HG03060 (cell line): Measurements from ENCODE around the gene CD81.

Experiments used
- ATAC-seq: cut with Tn5 transposase; IDR thresholded peaks from one replicate; pipeline ENCODE4 v1.9.1; 2021; ENCODE audit warnings: low read depth, moderate number of reproducible peaks; ENCODE audit not compliant: unreplicated experiment

The CD81 gene

DNA sequence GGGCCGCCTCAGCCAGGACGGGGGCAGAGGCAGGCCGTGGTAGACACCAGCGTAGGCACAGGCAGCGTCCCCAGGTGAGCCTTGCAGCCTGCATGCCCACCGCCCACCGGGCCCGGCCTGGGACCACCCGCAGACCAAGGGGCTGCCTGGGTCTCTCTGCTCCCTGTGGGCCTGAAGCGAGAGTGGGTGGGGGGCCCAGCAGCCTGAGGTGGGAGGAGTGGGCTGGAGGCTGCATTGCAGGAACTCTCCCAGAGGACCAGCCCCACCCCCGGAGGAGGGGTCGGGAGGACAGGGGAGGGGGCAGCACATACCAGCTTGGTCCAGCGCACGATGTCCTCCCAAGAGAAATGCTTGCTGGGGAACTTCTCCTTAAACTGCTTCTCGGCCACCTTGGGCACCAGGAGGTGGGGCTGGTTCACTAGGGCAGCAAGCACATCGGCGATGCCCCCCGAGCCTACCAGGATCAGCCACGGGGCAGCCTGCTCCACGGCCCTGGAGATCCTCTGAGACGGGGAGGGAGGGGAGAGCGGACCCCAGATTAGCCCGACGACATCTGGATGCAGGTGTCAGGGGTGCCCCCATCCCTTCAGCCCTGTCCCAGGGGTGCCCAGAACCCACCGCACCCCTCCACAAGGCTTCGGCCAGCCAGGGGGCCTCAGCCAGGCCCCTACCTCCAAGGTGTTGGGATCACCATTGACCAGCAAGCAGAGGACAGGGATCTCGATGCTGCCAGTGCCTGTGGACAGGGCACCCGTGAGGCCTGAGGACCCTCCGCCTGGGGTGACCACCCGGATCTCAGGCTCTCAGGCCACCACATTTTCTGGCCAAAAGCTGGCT is 41.0 kb downstream of the CD81 start:
- no peak for ATAC-seq

- no peak for ATAC-seq
These were observed 41.7 kb downstream of the CD81 start for GRCh38 chr11:2418693-2419360.

- ATAC-seq, result no peak
These were observed 42.8 kb downstream of the CD81 start for GRCh38 chr11:2419638-2420501.

GRCh38 chr11:2420502-2421225 is 43.6 kb downstream of the CD81 start:
- no peak for ATAC-seq

DNA sequence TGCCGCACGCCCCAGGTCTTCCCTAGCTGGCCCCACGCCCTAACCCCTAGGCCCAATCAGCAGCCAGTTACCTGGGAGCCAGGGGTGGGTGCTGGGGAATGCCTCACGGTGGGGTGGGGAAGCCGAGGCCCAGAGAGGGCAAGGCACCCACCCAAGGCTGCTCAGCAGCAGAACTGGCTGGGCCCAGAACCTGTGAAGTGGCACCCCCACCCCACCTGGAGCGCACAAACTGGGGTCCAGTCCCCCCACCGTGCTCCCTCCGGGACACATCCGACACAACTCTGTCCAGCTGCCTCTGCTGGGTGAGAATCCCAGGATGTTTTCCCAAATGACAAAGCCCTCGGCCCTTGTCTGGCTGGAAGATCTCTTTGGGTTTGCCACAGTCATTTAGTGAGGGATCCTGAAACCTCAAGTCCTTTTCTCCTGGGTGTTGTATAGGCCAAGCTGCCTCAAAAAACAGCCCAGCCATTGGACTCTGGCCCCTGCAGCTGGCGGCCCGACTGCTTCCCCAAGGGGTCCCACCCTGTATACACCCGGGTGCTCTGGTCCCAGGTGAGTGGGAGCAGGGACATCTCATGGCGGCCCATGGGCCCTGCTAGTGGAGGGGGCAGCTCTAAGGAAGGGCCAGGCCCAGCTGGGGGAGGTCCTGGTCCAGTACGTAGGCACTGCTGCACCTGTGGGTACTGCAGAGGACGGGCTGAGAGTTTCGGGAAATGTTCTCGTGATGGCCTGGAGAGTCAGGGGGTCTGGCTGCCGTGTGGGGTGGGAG is 44.3 kb downstream of the CD81 start:
- no peak for ATAC-seq

DNA sequence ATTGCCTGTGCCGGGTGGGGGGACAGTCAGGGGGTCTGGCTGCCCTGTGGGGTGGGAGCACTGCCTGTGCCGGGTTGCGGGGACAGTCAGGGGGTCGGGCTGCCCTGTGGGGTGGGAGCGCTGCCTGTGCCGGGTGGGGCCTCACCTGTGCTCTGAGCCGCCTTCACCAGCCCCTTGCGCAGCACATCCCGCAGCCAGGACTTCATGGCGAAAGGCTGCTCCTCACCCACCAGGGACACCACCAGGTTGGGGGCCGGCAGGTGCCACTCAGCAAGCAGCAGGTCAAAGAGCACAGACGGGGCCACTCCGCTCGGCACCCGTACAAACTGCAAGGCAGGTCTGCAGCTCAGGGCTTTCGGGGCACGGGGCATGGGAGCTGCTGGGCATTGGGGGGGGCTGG is 44.9 kb downstream of the CD81 start:
- no peak for ATAC-seq

GRCh38 chr11:2422461-2423156 is 45.5 kb downstream of the CD81 start:
- ATAC-seq, result no peak

DNA sequence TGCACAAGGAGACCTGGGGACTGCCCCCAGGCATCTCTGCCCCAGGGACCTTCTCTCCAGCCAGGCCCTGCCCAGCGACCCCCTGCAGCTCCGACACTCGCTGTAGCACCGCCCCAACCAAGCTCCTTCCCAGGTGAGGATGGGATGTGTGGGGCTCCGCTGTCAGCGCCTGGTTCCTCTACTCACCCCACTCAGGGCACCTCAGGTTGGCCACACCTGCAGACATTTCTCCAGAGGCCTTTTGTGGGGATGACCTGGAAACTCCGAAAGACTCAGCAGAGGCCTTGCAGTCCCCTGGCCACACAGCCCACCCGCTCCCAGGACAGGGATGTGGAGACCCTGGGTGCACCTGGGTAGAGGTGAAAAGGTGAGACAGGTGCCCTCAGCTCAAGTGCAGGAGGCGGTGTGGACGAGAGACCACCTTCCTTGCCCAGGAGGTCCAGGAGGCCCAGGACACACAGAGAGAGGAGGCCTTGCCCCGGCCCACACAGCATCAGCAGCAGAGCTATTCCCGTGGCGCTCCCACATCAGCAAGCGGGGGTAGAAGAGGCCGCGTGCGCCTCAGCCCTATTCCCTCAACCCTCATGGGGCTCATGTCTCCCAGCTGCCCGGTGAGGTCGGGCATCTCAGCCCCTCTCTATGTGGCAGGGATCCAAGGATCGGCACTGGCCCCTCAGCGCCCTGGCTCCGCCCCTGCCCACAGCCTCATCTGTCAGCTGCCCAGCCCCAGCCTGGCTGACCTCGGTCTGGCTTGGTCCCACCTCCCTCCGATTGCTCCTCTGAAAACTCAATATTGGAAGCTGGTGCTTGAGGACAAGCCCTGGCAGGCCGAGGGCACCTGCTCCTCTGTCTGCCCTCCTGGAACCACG is 46.3 kb downstream of the CD81 start:
- no peak for ATAC-seq

GRCh38 chr11:2424811-2425495 is 47.8 kb downstream of the CD81 start:
- ATAC-seq, result no peak

GRCh38 chr11:2425506-2425905 is 48.4 kb downstream of the CD81 start:
- ATAC-seq, result no peak

- ATAC-seq, result no peak
These were observed 49.1 kb downstream of the CD81 start for GRCh38 chr11:2426221-2426620.

DNA sequence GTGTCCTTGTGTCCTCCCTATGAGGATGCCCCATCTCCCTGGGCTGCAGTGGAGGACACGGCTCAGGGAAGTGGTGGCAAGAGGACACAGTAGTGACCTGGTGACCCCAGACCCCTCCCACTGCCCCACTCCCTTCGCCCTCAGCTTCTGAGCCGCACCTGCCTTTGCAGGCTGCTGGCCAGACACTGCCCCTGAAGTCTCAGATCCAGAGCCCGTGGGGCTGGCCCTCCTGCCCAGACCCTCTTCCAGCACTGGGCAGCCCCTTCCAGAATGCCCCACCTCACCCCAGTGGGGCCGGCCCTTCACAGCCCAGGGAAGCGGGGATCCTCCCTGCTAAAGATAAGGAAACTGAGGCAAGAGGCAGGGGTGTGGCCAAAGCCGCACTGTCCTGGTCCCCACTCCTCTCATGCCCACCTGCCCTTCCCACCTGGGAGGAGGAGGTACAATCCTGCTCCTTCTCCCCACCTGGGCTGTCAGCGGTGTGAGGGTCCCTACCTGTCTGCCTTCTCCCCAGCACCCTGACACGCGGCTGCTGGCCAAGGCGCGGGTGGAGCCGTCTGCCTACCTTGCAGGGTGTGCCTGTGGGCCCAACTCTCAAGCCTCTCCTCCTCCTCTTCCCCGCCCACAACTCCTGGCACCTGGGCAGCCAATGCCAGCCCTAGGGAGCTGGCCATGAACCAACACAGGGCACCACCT is 49.9 kb downstream of the CD81 start:
- ATAC-seq, result no peak

DNA sequence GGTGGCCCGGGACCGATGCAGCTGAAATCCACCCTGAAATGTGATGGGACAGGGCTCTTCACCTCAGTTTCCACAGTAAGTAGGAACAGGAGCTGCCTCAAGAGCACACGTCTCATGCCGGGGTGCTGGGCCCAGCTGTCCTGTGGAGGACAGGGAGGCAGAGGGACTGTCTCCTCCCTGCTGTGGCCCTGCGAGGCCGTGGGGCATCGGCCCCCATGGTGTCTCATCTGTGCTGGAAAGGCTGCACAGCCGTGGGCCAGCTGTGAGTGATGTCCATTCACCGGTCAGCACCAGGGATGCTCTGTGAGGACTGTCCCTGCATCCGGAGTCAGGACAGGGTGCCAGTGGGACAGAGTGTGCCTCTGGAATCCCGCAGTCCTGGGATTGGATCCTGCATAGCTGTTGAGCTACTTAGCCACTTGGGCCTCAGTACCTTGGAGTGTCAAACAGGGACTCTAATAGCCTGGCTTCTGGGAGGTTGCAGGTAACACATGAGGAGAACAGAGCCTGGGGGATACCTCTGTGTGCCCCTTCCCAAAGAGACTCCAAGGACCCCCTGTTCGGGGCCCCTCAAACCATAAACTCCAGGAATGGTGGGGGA is 50.7 kb downstream of the CD81 start:
- ATAC-seq, result no peak

DNA sequence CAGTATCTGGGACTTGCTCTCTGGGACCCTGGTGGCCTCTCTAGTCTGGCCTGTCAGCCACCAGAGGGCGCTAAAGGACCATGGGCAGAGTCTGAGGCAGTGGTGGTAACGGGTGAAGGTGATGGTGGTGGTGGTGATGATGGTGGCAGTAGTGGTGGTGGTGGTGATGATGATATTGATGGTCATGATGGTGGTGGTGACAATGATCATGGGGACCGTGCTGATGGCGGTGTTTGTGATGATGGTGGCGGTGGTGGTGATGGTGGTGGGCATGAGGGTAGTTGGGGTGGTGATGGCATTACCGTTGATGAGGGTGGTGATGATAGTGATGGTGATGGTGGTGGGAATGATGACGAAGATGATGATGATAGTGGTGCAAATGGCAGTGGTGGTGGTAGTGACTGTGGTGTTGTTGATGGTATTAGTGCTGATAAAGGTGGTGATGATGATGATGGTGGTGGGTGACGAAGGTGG is 51.2 kb downstream of the CD81 start:
- ATAC-seq, result no peak

DNA sequence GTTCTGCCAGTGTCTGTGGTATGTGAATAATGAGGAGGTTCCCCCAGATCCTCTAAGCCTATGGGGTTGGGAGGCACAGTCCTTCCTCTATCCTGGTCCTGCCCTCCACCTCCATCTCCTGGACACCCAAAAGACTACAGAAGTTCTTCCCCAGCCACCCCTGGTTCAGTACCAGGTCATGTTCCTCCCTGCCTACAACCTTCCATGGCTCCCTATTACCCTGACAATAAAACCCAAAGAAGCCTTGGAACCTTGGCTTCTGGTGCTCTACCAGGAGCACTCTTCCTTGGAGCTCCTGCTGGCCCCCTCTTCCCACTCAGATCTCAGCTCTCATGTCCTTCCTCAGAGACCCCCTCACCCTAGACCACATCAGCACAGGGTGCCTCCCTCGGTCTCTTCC is 54.3 kb downstream of the CD81 start:
- no peak for ATAC-seq

DNA sequence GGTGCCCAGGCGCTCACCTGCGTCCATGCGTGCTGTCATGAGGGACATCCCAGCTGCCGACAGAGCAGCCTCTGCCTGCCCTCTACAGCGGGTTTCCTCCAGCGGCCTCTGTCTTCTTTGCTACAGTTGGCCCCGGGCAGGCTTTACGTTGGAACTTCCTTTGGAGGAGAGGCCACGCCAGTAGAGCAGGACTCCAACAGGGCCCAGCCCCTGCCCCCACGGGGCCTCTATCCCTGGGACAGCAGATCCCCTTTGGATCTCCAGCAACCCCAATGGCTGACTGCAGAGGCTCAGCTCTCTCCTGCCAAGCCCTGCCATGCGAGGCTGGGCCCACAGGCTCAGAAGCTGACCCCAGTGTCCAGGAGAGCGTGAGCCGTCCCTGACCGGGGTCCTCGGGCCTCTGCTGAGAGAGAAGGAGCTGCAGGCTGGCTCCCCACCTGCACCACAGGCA is 55.1 kb downstream of the CD81 start:
- ATAC-seq, result no peak
